ENCODE measurements around the gene SMARCC2. TPM values are rescaled to one million over a fixed set of nuclear protein-coding genes. Genes with fewer than 3 reads are reported as not detected.

Gene SMARCC2
- total RNA-seq, 1 donor from 2014 or later: 43.9 TPM

DNA sequence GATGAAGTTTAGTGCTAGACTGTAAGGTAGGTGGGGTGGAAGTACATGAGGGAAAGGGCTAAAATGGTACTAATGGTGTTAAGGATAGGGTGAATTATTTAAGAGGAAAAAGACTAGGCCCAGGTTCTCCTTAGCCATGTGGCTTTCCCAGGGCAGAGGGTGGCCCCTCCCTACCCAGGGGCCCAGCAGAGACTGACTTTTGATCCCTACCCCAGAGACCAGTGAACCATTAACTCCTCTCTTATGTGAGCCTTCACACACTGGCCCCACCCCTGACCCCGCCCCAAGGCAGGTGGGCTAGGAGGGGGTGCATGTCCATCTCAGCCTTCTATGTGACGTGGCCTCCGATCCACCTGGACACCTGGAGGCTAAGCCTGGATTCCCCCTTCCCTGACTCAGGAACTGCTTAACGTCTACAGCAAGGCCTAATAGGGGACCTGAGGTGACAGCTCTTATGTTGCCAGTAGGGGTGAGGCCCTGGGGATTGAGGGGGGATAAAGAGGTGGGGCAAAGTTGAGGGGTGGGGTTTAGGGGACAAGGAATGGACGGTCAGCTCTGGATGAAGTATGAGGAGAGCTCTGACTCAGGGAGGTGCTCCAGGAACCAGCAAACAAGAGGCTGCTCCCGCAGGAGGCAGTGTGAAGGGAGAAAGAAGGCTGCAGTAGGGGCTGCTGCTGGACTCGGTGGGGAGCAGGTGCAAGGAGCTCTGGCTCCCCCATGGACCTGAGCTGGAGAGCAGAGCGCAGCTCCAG lies 41.3 kb upstream of the SMARCC2 start:
- no peak for DNase-seq (ENCODE audit: low read depth)
- H3K4me3 ChIP-seq (ENCODE audit: low read depth, low read length): no peak overlapping the region
- TF ChIP-seq, protein P1, sequence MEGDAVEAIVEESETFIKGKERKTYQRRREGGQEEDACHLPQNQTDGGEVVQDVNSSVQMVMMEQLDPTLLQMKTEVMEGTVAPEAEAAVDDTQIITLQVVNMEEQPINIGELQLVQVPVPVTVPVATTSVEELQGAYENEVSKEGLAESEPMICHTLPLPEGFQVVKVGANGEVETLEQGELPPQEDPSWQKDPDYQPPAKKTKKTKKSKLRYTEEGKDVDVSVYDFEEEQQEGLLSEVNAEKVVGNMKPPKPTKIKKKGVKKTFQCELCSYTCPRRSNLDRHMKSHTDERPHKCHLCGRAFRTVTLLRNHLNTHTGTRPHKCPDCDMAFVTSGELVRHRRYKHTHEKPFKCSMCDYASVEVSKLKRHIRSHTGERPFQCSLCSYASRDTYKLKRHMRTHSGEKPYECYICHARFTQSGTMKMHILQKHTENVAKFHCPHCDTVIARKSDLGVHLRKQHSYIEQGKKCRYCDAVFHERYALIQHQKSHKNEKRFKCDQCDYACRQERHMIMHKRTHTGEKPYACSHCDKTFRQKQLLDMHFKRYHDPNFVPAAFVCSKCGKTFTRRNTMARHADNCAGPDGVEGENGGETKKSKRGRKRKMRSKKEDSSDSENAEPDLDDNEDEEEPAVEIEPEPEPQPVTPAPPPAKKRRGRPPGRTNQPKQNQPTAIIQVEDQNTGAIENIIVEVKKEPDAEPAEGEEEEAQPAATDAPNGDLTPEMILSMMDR (conservative IDR thresholded peaks at IDR 0.05; ENCODE audit: low read depth, low read length): no peak

DNA sequence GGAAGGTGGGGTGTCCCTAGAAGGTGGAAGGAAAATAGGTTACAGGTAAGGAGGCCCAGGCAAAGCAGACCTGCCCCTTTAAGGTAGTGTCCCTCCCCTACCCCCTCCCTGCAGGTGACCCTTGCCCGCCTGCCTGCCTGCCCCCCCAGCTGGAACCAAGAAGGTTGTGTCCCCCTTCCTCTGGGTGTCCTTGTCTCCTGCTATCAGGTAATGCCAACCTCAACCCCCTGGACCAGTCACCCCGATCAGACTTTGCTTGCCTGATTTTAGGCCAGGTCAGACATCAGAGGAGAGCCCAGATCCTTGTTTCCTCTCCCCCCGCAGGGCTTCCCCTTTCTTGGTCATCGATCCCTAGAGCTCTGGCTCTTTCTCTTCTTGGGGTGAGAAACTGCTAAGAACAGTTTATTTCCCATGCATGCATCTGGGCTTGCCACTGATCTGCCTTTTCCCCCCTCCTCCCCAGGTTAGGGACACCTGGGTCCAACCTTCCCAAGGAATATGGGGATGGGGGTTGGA lies 40.7 kb upstream of the SMARCC2 start, which contains the start of gene SLC39A5:
SLC39A5 (plus strand) TSS at position 136 of the 516 bp plus-strand sequence. CDS start 1,224 bp downstream, outside the sequence.
- H3K4me3 ChIP-seq (ENCODE audit: low read depth, low read length): no peak within 1 kb of the TSS
- TF ChIP-seq, protein P1 (conservative IDR thresholded peaks at IDR 0.05; ENCODE audit: low read depth, low read length): no peak
- no peak for DNase-seq (ENCODE audit: low read depth)

DNA sequence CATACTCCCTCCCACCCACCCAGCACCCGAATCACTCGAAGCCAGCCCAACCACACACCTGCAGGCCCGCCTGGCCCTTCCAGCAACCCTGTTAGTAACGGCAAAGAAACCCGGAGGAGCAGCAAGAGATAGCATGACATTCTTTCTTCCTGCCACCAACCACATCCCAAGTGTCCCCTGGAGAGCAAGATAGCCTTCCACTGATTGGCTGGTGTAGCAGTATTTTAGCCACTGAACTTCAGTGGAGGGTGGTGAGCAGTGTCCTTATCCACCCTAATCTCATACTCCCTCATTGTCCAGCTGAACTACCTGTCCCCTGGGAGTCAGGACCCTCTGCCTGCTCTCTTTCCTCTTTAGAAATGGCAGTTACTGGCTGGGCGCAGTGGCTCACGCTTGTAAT lies 39.8 kb upstream of the SMARCC2 start:
- DNase-seq (ENCODE audit: low read depth): no peak
- H3K4me3 ChIP-seq (ENCODE audit: low read depth, low read length): no peak overlapping the region
- TF ChIP-seq, protein P1 (conservative IDR thresholded peaks at IDR 0.05; ENCODE audit: low read depth, low read length): no peak

DNA sequence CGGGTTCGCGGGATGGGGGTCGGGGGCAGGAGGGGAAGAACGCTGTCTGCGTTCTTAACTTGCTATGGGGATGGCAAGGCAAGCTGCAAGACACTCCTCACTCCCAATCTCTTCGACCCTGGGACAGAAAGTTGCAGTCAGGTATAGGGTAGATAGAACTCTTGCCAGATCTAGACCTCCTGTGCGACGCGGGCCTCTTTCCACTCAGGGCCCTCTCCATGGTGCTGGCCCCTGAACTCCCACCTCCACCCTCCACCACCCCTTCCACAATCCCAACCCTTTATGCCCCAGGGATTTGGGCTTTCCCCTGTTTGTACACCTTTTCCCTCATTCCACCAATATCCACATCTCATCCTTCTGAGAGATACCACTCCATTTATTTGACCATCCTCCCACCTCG lies 35.7 kb upstream of the SMARCC2 start:
- TF ChIP-seq, protein P1 (conservative IDR thresholded peaks at IDR 0.05; ENCODE audit: low read depth, low read length): no peak
- peak overlapping the region; percentile 75 for H3K4me3 ChIP-seq (ENCODE audit: low read depth, low read length)
- DNase-seq (ENCODE audit: low read depth): no peak

DNA sequence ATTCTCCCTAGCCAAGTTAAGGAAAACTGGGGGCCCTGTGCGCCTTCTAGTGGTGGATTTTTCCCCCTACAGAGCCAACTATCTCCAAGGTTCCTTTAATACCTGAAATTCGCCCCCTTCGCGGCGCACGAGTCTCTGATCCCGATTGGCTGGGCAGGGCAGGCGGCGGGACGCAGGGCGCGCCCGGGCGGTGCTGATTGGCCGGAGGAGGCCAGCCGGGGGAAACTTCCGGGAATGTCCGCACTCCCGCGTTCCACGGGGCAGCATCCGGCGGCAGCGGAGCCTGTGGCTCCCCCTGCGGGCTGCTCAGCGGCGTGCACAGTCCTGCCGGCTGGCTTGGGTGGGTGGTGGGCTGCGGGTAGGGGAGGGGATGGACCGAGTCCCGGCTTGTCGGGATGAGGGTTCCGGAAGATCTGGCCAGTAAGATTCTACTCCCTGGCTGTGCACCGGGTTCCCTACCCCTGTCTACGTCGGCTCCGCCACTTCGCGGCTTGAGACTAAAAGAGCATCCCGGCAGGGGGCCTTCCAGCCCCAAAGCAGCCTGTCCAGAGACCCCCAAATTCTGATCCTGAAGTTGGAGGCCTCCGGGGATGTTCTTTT lies 34.9 kb upstream of the SMARCC2 start, which contains the start of gene NABP2:
NABP2 (plus strand) TSS at position 241 of the 600 bp plus-strand sequence. CDS start 515 bp downstream, outside the sequence.
- peak within 1 kb of the TSS; percentile 75 for H3K4me3 ChIP-seq (ENCODE audit: low read depth, low read length)
- TF ChIP-seq, protein P1 (conservative IDR thresholded peaks at IDR 0.05; ENCODE audit: low read depth, low read length): peak; percentile 88
- DNase-seq (ENCODE audit: low read depth): peak; percentile 75

DNA sequence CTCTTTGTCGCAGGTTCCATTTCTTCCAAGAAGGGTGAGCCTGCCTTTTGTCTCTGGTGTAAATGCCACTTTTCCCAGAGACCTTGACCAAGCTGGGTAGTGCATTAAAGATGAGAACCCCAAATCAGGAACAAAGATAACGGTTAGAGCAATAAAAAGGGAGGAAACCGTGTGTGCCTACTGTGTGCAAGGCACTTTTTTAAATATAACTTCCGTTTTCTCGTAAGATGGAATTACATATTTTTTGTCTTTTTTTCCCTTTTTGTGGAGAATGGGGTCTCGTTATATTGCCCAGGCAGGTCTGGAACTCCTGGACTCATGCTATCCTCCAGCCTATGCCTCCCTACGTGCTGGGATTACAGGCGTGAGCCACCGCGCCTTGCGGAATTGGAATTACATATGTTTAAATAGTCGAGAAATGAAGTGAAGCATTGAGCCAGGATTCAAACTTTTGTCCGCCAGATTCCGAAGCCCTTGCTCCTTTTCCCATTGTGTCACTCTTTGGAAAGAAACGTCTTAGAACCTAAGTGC lies 34.4 kb upstream of the SMARCC2 start:
- TF ChIP-seq, protein P1 (conservative IDR thresholded peaks at IDR 0.05; ENCODE audit: low read depth, low read length): no peak
- DNase-seq (ENCODE audit: low read depth): no peak
- H3K4me3 ChIP-seq (ENCODE audit: low read depth, low read length): peak overlapping the region; percentile 38
